HS-5 (cell line): ENCODE data around the gene MEF2D.

Experiments used
- DNase-seq: peaks from one replicate; pipeline ENCODE4 v3.0.0-alpha.2; 2012; ENCODE audit warnings: low read depth

The MEF2D gene

GRCh38 chr1:156443286-156443685 lies 57.3 kb downstream of the MEF2D start:
- no peak for DNase-seq

DNA sequence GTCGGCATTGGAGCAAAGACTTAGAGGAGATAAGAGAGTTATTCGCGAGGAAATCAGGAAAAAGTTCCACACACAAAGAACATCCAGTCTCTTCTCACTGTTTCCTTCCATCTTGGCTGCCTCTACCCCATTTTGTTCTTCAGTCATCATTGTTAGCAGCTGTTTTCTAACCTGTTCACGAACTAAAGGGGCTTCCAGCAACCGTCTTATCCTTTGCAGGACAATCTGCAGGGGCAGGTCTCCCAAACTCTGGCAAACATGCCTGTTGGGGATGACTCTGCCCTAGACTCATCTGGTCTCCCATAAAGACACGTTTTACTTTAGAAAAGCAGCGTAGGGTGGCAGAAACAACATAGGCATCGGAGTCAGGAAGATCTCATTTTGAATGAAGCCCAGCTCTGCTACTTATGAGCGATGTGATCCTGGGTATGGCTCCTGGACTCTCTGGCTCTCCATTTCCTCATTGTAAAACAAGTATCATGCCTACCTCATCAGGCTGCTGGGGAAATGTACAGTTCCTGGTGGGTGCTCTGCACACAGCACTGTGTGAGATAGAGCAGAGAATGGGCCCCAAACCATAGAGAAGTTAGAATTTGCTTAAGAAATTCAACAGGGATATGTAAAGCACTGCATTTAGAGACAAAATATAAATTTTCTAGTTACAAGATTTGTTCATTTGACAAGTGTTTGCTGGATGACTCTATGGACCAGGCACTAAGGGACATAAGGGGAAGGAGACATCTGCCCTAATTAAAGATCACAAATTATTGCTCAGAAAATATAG lies 59.7 kb downstream of the MEF2D start:
- no peak for DNase-seq

DNA sequence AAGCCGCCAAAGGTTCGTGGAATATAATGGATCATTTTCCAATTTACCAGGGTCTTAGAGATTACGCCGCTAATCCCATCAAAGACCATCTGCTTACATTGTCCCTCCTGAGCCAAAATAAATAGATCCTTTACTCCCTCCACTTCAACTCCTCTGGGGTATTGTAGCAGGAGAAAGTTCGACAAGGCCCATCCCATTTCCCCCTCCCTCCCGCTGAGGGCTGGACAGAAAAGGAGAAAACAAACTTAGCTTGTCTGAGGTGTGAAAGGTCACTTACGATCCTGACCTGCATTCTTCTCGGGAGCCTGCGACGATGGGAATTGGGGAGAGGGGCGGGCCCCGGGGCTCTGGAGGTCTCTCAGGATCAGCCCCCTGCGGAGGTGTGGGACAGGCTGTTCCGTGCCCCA lies 60.8 kb downstream of the MEF2D start:
- DNase-seq, result no peak

DNA sequence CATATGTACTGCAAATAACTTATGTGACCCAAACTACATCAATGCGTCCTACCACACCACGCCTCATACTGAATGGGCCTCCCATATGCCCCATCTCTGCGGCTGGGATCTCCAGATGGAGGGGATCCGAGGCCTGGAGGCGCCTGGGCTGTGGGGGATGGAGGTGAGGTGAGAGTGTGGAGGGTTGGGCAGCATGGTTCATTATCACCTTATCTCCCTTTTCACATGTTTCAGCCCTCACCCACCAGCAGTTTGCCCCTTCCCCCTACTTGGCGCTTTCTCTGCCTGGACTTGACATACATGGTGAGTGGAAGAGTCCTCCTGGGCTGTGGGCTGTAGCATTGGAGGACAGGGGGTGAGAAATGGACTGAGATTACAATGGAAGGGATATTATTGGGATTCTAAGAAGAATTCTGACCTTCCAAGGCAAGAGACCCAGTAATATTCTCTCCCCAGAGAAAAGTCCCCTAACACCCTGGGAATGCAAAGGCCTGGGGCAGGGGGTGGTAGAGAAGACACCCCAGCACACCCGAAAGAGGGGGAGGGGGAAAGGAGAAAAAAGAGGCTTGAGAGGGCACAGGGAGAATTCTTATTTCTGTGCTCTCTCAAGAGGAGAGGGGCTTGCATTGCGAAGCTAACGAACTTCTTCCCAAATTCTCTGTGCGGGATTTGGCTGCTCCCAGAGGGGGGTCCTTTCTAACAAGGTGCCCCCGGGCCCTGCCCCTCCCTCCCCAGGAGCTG lies 61.4 kb downstream of the MEF2D start:
- DNase-seq, result no peak

- no peak for DNase-seq
These were observed 62.1 kb downstream of the MEF2D start for GRCh38 chr1:156438278-156438987.

DNA sequence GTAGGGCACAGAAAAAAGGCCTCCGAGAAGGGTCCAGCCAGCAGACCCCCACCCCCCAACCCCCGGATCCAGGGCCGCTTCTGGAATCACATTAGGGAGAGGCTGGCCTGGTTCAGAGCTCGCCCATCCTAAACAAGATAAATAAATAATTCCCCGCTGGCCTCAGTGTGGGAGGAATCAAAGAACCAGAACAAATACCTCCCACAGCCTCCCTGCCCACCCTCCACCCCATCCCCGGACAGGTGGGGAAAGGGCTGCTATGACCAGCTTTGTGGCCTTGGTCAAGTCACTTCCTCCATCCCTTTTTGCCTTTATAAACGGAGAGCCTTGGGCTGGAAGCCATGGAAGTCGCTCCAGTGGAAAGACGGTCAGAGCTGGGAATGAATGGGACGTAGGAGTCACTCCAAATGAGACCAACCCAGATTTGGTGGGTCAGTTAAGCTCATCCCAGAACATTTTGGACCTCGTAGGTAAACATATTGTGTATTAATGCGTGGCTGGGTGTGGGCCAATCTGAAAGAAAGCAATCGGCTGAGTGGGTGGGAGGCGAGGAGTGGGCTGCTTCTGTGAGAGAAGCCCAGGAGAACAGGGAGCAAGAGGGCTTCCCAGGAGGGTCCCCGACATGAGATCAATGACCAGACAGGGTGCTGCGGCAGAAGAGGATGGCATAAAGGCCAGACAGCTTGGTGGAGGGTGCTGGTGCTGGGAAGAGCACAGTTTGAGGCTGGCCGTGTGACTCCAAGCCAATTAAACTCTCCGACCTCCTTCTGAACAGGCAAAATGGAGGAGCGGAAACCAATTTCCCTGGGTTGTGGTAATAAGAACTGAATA lies 63.3 kb downstream of the MEF2D start:
- DNase-seq, result no peak

DNA sequence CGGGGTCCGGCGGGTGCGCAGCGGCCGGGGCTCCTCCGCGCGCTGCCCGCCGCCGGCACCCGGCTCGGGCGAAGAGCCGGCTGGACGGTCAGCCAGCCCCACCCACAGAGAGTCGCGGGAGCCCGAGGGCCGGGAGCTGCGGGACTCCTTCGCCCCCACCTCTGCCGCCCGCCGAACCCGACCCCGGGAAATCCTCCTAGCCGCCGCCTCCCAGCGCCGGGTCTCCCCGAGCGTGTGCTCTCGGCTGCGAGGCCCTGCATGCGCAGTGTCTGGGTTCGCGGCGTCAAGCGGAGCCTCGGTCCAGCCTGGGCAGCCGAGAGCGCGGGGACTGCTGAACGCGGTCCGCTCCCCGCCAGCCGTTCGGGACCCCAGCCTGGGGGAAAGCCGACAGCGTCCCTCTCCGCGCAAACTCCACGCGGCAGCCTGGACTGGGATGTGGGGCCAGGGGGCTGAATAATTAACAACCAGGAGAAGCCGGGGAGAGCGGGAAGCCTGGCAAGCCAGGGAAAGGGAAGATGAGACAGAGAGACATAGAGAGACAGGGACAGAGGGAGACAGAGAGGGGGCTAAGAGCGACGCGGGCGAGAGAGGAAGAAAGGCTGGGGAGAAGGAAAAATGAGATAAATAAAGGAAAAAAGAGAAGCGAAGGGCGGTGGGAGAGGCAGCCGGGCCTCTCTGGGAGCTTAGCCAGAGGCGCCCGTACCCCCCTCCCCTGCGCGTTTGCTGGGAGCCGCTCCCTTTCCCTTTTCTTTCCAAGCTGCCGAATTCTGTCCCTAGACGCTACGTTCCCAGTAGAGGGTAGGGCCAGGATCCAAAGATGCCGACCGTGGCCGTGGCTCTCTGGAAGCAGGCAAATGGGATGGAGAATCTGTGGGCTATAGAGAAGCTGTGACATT lies 64.2 kb downstream of the MEF2D start:
- DNase-seq, result no peak

GRCh38 chr1:156435545-156436140 lies 64.9 kb downstream of the MEF2D start:
- no peak for DNase-seq

DNA sequence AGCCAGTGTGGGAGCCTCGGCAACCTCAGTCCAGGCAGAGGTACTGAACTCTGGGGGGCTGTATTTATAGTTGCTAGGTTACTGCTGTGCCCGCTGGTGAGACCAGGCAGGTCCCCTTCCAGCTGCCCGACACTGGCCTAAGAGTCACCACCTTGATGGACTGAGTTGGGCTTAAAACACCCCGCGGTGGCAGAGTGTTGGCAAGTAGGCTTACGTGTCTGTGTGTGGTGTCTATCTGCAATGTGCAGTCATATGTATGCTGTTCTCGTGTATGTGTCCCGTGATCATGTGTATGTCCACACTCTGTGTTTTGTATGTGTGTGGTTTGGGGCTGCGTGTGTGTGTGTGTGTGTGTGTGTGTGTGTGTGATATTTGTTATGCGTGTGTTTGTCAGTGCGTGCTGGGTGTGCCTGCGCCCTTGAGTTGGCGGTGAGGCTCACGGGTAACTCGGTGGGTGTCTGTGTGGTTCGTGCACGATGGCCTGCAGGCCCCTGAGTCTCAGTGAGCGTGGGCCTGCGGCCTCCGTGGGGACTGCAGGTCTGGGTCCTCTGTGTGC lies 65.5 kb downstream of the MEF2D start:
- no peak for DNase-seq

- DNase-seq, result no peak
These were observed 67.0 kb downstream of the MEF2D start for GRCh38 chr1:156433602-156434001.

- no peak for DNase-seq
These were observed 67.5 kb downstream of the MEF2D start for GRCh38 chr1:156433032-156433431.

GRCh38 chr1:156432669-156433018 lies 67.9 kb downstream of the MEF2D start:
- no peak for DNase-seq

DNA sequence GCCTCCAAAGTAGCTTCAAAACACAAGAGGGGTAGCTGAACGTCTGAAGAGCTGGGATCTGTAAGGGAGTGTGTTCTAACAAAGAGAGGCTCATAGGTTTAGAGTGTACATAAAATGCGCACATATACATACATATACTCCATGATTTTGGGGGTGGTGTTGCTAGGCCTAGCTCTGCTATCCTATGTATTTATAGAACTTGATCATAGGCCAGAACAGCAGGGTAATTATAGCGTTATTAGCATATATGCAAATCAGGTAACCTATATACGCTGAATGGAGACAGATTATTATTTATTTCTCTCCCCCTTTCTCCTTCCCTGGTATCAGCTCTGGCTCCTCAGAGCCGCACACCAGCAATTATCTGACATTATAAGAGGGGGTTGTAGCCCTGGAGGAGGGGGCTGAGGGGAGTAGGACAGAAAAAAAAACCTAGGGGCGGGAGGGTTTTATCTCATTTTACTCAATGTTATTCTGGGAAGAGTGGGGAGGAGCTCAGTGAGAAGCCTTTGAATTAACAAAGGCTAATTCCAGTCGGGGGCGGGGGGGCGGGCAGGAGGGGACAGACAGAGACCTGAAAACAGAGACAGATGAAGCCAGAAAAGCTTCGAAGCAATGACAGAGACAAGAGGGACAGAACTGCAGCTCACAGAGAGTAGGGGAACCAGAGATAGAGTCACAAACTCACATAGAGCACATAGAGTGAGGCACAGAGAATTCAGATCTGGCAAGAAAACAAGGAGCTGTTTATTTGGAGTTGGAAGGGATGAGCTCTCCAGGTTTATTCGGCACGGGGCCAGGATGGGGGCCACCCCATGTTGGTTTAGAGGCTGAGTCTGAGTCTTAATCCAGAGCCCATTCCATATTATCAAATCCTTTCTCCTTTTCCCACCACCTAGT lies 68.6 kb downstream of the MEF2D start:
- no peak for DNase-seq

DNA sequence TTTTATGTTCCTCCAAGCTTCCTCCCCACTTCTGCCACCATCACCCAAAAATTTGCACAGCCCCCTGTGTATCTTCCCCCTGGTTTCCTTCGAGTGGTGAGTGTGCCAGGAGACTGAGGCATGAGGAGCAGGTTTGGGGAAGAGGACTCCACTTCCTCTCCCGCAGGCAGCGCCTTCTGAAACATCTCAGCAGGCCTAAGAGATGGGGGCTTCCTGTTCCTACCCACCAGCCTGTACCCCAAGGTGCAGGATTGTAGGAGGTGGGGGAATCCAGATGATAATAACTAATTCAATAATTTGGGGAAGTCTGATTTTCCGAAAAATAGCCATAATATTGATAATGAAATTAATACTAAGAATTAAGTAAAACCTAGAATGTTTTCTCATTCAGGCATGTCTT lies 69.2 kb downstream of the MEF2D start:
- no peak for DNase-seq

- DNase-seq, result no peak
These were observed 69.7 kb downstream of the MEF2D start for GRCh38 chr1:156430866-156431265.

DNA sequence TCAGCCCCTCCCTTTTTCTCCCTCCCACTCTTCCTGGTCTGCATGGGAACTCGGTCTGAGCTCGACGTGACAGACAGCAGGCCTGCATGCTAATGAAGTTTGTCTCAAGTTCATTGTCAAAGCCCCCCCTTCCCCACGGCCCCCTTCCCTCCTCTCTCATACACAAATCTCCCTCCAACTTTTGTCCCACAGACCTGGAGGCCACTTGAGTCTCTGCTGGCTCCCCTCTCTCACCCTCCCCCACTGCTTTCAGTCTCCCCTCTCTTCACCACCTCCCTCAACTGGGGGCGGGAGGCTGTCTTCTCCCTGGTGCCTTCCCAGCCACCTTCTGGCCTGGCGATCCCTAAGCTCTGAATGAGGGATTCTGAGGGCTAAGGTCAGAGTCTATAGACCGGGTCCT lies 70.3 kb downstream of the MEF2D start:
- DNase-seq, result no peak

GRCh38 chr1:156429313-156430060 lies 71.1 kb downstream of the MEF2D start:
- DNase-seq, result no peak

DNA sequence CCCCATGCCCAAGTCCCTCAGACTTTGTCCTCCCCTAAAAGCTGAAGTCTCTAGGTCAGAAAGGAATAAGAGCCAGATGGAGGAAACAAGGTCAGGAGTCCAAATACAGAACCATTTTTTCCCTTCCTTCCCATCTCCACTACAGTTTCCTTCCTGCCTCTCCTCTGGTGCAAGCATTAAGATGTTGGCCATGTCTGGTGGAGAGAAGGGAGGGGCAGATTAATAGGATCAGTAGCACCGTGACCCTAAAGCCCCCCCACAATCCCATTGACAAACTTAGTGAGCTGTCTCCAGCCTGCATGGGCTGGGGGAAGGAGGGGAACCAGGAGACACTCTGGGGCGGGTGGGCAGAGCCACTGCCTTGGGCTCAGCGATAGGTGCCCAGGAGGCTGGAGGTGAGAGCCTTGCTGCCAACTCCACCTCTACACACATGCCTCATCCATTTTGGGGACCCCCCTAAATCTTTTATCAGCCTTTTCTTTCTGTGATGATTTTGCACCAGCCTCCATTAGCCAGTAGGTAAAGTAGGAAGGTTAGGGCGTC lies 71.8 kb downstream of the MEF2D start:
- no peak for DNase-seq
